GM19468 (cell line): Measurements from ENCODE around the gene WSCD2.

ENCODE experiments used
- ATAC-seq: cut with Tn5 transposase; IDR thresholded peaks from one replicate; pipeline ENCODE4 v1.9.1; 2021; ENCODE audit warnings: mild to moderate bottlenecking, moderate library complexity, moderate number of reproducible peaks; ENCODE audit not compliant: unreplicated experiment; ENCODE audit errors: extremely low read depth

Gene WSCD2

DNA sequence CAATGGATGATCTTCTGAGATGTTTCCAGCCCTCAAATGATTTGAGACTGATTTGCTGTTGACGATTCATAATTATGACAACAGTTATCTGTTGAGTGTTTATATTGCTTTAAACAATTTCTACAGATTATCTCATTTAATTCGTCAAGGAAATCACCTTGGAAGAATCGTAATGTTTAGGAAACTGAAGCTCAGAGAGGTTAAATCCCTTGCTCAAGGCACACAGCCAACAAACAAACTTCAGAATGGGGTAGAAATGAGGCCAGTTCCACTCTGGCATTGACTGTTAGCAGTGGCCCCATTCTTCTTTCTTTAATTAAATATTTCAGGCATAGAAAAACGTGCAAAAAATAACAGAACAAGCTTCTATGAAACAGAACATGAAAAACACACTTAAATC lies 4.0 kb upstream of the WSCD2 start:
- ATAC-seq = no peak

DNA sequence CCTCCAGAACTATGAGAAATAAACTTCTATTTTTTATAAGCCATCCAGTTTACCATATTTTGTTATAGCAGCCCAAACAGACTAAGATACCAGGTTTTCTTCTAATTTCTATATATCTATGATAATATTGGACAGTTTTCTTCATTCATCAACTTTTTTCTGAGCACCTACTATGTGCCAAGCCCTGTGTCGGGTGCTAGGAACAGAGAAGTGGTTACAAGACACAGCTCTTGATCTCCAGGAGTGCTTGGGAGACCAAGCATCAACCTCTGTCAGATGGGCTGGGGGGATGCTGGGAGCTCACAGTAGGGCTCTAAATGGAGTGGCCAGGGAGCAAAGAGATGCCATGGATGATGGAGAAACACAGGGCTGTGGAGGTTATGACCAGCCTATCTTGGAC lies 2.9 kb upstream of the WSCD2 start:
- no peak for ATAC-seq

DNA sequence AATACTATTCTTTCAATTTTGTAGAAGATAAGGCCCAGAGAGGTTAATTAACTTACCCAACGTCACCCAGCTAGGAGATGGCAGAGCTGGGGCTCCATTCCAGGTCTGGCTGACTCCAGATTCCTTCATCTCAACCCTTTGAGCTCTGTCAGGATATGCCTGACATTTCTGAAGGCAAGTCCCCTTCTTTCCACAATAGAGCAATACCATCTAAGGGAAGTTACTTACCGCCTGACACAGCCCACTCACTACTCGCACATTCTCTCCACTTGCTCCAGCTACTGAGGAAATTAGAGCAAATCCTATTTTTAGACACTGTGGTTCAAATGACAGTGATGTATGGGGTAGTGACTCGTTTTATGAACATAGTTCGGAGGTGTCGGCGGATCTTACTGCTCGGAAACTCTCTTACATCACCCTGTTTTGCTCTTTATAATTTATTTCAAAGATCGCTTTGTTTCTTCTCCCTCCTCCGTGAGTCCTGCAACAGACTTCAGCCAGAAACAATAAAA lies 2.0 kb upstream of the WSCD2 start:
- ATAC-seq = no peak

DNA sequence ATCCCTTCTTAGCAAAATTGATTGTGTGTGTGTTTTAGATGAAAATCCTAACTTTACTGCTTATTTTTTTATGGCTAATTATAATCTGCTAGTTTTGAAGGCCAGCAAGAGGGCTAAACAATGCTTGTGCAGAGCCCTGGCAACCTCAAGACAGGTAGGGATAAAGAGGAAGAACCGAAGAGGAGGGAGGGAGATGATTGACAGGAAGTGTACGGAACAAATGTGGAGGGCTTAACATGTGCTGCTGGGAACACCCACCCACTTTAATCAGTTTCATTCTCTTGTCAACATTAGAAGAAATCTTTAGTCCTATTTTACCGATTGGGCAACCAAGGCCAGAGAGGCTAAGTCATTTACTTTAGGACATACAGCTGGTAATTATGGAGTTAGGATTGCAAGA lies 1.4 kb upstream of the WSCD2 start:
- no peak for ATAC-seq

DNA sequence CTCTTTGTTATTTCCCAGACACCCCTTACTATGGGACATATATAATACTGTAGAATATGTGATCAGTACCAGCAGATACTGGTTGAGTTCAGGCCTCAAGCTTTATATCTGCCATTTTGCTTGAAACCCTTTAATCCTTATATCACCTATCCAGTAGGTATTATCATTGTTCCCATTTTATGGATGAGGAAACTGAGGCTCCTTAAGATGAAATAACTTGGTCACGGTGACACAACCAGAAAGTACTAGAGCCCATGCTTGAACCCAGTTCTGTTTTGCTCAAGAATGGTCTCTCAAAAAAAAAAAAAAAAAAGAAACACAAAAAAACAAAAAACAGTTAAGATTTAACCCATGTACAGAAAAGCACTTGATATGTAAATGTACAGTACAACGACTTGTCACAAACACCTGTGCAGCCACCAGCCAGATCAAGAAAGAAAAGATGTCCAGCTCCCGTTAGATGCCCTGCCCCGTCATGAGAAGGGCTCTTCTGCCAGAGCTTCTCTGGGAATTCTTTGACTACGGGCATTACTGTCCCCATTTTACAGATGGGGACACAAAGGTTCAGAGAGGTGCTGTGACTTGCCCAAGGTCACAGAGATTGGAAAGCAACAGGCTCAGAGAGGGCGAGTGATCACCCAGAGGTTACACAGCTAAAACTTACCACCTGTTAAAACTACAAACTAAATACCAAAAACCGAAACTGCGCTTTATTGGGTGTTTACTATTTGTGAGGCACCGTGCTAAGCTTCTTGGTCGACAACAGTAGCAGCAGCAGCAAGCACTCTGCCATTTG lies 669 bp upstream of the WSCD2 start:
- no peak for ATAC-seq

DNA sequence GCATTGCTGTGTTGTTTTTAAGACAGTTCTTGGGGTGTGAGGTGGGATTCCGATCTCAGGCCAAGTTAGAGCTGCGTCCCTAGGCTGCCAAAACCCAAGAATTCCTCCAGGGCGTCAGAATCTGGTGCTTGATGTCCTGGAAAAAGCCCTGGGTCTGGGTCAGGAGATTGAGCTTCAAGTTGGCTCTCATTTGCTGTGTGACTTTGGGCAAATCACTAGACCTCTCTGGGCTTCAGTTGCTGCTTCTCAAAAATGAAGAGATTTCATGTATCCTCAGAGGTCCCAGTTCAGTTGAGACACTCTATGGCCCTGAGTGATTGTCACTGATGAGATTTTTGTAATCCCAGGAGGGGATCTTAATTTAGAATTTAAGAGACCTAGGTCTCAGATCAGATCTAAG lies 1.9 kb downstream of the WSCD2 start:
- ATAC-seq = no peak

DNA sequence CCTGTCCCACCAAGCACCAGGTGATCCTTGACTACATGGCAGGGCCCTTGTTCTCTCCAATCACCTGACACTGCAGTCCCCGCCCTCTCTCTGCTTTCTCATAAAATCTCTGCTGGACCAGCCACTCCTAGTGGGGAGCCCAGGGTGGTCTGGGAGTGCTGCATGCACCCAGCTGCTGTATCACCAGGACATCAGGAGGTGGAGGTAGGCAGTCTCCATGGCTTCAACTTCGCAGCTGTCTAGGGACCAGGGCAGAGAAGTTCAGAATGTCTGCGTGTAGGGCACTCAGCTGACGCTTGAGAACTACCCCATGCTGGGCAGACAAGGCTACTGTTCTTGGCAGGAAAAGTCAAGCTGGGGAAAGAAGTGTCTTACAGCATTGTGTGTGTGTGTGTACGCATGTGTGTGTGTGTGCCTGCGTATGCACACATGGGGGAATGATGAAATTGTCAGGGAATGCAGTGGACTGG lies 2.6 kb downstream of the WSCD2 start:
- ATAC-seq = no peak

DNA sequence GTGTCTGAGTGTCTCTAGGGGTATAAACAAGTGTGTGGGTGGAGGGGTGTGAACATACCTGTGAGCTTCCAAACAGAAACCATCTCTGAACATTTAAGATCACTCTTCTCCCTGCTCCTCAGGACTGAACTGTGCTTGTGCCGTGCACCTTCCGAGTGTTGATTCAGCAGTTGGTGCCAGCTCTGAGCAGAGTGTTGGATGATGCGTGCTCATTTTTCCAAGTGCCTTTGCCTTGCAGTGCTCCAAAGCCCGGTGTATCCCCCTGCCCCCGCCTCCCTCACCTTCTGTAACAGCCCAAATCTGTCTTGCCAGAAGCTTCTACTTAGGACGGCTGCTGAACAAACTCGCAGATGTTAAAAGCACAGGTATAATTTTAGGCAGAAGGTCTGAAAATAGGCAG lies 4.4 kb downstream of the WSCD2 start:
- ATAC-seq = no peak

DNA sequence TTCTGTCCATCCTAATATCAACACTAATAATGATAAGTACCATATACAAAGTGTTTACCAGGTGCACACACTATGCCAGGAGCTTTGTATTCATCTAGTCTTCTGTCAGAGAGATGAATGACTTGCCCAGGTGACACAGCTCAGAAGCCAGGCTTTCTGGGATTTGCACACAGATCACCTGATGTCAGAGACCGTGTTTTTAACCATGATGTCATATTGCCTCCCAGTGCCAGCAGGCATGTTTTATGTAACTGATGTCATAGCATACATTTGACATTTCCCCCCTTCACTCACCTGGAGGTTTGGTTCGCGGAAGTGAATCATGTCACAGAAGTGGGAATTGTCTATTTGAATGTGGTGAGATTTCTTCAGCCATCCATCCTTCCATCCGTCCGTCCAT lies 5.7 kb downstream of the WSCD2 start:
- ATAC-seq = no peak

DNA sequence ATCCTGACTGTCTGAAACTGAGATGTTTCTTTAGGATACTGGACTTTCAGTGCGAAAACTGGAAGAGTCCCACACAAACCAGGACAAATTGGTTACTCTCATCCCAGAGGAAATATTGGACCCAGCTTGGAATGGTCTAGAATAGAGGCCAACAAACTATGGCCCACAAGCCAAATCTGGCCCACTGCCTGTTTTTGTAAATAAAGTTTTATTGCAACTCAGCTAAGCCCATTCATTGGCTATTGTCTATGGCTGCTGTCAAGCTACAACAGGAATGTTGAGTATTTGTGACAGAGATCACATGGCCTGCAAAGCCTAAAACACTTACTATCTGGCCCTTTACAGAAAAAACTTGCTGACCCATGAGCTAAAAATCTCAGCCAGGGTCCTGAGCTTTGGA lies 6.5 kb downstream of the WSCD2 start:
- ATAC-seq = no peak

DNA sequence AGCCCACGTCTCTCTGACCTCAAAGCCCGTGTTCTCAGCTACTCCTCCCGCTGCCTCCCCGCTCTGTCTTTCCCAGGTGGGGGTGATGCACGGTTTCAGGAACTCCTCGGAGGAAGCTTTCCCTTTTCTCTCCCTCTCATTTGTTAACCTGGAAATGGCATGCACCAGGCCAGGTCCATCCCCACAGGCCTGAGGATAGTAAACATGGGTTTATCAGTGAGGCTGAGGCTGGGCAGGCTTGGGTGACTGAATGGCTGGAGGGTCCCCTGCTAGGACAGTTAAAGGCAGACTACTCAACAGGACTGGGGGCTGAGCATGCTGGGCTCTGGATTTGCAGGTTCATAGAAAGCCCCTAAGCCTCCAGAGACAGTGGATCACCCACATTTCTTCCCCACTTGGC lies 7.6 kb downstream of the WSCD2 start:
- no peak for ATAC-seq

DNA sequence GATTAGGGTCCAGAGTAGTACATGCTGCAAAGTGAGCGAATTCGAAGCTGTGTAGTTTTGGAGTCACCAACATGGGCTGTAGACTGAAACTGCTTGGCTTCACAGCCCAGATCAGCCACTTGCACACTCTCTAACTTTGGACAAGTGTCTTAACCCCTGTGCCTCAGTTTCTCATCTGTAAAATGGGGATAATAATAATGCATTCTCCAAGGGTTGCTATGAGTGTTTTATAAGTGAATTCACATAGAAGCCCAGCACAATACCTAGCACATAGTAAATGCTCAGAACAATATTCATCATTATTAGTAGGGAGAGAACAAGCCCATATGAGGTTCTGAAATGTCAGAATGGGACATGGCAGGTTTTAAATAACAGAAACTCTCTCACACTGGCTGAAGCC lies 10.4 kb downstream of the WSCD2 start:
- ATAC-seq = no peak

DNA sequence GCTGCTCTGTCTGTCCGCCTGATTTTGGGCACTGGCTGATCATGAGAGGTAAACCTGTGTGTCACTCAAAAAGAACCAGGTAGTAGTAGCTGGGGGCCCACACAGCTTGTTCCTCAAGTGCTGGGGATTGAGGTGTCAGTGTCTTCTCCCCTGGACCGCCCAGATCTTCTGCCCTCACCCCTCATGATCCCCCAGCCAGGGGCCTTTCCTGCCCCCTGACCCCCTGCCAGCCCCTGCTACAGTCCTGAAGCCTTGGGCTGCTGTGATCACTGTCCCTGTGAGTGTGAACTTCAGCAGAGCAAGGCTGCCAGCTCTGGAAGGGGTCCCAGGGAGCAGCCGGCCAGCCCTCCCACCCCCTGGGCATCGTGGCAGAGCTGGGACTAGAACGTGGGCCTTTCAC lies 11.4 kb downstream of the WSCD2 start:
- ATAC-seq = no peak

DNA sequence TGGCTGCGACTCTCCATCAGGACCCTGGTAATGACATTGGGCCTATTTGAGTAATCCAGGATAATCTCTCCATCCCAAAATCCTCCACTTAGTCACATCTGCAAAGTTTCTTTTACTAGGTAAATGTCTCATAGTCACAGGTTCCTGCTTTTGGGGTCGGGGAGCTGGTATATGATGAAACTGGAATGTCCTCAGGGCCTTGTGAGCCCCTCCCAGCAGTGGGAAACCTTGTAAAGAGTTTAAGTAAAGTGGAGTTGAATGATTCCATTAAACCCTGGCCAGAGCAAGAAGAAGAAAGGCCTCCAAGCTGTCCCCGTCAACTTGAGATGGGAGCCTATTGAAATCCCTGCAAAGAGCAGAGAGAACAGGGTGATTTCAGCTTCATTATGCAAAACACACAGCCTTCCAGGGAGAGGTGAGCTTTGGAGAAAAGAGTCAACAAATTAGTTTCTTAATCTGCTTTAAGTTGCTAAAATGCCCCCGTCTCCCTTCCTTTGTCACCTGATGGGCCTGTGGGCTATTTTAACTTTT lies 12.6 kb downstream of the WSCD2 start:
- no peak for ATAC-seq

DNA sequence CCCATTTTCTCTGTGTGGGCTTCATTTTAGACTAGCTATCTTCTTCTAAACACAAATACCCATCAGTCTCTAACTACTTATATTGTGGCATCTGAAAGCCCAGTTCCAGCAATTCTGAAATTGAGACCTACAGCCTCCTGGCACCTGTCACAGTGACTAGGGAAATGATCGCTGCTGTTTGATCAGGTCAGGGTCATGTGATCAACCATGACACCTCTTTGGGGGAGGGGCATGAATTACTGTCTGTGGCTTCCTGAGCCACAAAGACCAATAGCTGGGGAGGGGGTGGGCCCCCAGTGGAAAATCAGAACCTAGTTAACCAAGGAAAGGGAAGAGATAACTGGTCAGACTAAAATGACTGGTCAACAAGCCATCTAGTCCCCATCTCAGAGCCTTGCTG lies 14.1 kb downstream of the WSCD2 start:
- no peak for ATAC-seq

DNA sequence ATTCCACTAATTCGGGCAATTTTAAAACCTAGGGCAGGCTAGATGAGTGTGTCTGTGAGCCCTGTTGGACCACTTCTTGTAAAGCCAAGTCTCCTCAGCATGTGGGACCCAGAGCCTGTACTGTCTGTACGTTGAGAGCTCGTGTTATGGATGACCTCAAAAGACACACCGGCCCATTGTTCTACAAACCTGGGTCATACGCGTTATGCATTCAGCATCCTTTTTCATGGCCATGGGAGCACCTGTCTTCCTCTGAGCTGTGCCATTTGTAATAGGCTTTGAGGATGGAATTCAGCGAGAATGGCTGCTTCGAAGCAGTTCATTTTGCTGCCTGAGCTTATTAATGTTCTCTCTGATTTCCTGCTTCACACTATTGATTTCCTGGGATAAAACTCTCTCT lies 15.0 kb downstream of the WSCD2 start:
- ATAC-seq = no peak

DNA sequence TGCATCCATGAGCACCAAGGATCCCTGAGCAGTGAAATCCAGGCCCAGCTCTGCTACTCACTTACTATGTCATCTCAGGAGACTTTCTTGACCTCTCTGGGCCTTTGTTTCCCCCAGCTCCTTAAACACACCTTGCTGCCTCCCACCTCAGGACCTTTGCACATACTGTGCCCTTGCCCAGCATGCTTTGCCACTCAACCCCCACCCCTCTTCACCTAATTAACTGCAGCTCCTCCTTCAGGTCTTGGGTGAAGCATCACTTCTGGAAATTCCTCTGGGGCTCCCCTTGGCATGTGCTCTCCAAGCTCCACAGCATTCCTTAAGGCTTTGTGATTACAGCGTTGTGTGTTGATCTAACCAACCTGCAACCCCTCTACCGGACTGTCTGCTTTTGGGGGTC lies 15.9 kb downstream of the WSCD2 start:
- no peak for ATAC-seq

DNA sequence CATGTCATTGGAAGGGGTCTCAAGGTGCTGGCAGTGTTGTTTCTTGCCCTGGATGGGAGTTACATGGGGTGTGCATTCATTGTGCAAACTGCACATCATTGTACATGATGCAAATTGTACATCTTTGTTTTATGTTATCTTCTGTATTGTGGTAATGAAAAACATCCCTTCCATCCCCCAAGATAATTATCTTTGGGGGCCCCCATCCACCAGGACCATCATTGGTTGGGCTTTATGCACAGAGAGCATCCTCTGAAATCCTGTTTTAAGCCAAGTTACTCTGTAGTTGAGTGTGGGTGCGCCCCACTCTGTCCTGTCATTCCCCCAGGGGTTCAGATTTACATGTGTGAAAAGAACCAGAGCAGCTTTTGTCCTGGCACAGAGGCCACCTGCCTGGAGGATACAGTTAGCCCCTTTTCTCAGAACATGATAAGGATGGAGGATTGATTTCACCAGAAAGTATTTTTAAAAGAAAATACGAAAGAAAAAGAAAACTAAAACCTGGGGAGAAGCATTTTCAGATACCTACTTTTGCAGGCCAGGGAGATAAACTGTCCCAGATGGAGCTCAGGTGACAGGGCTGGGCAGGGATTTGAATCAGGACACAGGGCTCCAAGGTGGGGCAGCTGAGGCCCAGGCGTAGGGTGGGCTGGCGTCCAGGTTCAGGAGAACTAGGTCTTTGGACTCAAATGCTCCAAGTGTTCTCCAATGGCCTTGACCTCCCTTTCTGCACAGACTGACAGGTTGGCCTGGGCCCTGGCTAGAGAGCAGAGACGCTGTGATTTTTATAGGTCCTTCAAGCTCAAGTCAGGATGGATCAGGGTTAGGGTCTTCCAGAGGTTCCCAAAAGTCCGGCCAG lies 17.2 kb downstream of the WSCD2 start:
- ATAC-seq = no peak

DNA sequence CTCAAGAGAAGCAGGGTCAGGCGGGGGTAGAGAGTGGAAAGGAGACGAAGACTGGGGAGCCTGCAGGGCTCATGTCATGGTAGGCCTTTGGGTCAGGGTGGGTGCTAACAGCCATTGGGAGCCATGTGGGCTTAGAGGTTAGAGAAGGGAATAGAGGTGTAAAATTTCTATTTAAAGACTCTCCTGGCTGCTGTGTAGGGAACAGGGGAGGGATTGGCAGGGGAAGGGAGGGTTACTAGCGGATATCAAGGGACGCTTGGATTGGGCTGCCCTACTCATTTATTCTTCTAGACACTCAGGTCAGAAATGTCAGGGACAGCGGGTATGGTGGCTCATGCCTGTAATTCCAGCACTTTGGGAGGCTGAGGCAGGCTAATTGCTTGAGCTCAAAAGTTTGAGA lies 18.2 kb downstream of the WSCD2 start:
- ATAC-seq = no peak

DNA sequence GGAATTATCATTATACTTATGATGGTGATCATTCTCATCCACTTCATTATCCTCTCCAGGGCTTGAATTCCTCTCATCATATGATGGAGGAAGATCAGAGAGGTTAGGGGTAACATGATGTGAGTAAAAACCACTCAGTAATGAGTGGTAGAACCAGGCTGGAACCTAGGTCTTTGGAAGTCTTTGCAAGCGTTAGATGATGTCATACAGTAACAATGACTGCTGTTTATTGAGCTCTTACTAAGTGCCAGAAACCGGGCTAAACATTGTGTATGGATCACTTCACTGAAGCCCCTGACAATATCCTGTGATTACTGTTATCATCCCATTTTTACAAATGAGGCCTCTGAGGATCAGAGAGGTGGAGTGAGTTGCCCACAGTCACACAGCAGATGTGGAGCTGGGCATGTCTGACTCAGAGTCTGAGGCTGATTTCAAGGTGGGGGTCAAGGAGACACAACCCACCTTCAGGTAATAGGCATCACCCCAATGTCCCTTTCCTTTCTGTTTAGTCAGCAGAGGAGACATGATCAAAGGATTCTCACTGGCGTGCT lies 19.5 kb downstream of the WSCD2 start:
- no peak for ATAC-seq

DNA sequence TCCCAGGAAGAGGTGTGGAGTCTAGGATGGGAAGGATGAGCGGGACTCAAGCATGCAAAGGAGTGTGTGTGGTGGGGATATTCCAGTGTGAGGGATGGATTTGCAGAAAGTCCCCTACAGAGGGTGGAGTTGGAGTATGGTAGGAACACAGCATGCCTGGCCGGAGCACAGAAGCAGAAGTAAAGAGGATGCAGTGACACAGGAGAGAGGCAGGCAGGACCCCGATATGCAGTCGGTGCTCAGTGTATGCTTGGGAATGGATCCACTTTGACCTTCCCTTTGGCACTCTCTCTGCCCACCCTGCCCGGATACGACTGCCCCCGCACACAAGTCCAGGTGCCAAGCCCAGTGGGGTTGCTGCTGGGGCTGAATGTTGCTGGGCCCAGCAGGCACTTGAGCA lies 21.3 kb downstream of the WSCD2 start:
- ATAC-seq = no peak
